A673 (cell line): ENCODE measurements around the gene GARRE1. TPM values are rescaled to one million over a fixed set of nuclear protein-coding genes. Genes with fewer than 3 reads are reported as not detected.

ENCODE experiments used
- BruUV-seq: library from RNA; stranded (reverse); fragments of 400-500 nt; replicated peaks from 2 replicates; lab custom pipeline; 2021; lab: Mats Ljungman, UMichigan
- CTCF ChIA-PET: fragments of 300-600 bp; sonication (Branson Sonifier 250); formaldehyde crosslinking; loops from one replicate; lab custom pipeline; 2022; ENCODE audit warnings: antibody characterized with exemption; lab: Charles Lee
- POLR2A ChIA-PET: fragments of 300-600 bp; sonication (Branson Sonifier 250); formaldehyde crosslinking; loops from one replicate; lab custom pipeline; 2022; ENCODE audit warnings: antibody characterized with exemption; ENCODE audit not compliant: low non-redundant PET; lab: Charles Lee
- DNase-seq: peaks from one replicate; pipeline ENCODE4 v3.0.0-alpha.2; 2015; ENCODE audit warnings: low spot score
- H3K27ac ChIP-seq: fragments of 200-600 bp; sonication (generic); 2 replicates; pipeline ENCODE4 v1.5.1; 2016; ENCODE audit warnings: mixed run types, low read depth, mild to moderate bottlenecking, mixed read lengths, antibody characterized with exemption, low read length; ENCODE audit not compliant: poor library complexity, severe bottlenecking
- H3K27me3 ChIP-seq: fragments of 200-600 bp; sonication (generic); replicated peaks from 2 replicates; pipeline ENCODE4 v1.6.1; 2017; ENCODE audit warnings: mixed run types, low read depth, mild to moderate bottlenecking, mixed read lengths, antibody characterized with exemption, low read length; ENCODE audit not compliant: insufficient read depth, poor library complexity
- H3K36me3 ChIP-seq: fragments of 200-600 bp; sonication (generic); 2 replicates; pipeline ENCODE4 v1.6.1; 2016; ENCODE audit warnings: mixed run types, mild to moderate bottlenecking, mixed read lengths, antibody characterized with exemption, low read length; ENCODE audit not compliant: insufficient read depth, poor library complexity, severe bottlenecking
- H3K4me1 ChIP-seq: fragments of 200-600 bp; sonication (generic); 2 replicates; pipeline ENCODE4 v1.6.1; 2017; ENCODE audit warnings: mixed run types, mild to moderate bottlenecking, mixed read lengths, antibody characterized with exemption, low read length; ENCODE audit not compliant: insufficient read depth, poor library complexity, severe bottlenecking
- H3K4me3 ChIP-seq: fragments of 200-600 bp; sonication (generic); 2 replicates; pipeline ENCODE4 v1.5.1; 2016; ENCODE audit warnings: low read depth, mixed run types, mild to moderate bottlenecking, mixed read lengths, low read length; ENCODE audit not compliant: poor library complexity, severe bottlenecking
- H3K9me3 ChIP-seq: fragments of 200-600 bp; sonication (generic); 2 replicates; pipeline ENCODE4 v1.6.1; 2016; ENCODE audit warnings: mixed run types, low read depth, mild to moderate bottlenecking, mixed read lengths, antibody characterized with exemption, low read length; ENCODE audit not compliant: poor library complexity, severe bottlenecking
- EZH2 ChIP-seq: fragments of 200-600 bp; sonication (generic); IDR thresholded peaks from 2 replicates; pipeline ENCODE4 v1.6.1; 2017; ENCODE audit warnings: borderline replicate concordance, low read depth, mild to moderate bottlenecking, mixed read lengths, antibody characterized with exemption, low read length; ENCODE audit not compliant: poor library complexity, severe bottlenecking
- intact Hi-C: fragments of 100-400 bp; cut with micrococcal nuclease; formaldehyde crosslinking; loops from one replicate; pipeline ENCODE4 v1.10.0; 2022; ENCODE audit not compliant: unreplicated experiment
- total RNA-seq: library from RNA; stranded (reverse); gene quantifications from 2 replicates; pipeline ENCODE4 v1.2.3, GENCODE V29; 2021
- TF ChIP-seq, protein P1 (sequence below): fragments of 300-800, 200-600 bp; sonication (generic); conservative IDR thresholded peaks from 2 replicates; pipeline ENCODE4 v1.5.1; 2017; ENCODE audit warnings: low read depth, mild to moderate bottlenecking, antibody characterized with exemption, low read length, moderate library complexity, mixed read lengths

Gene GARRE1
- total RNA-seq, 1 experiment from 2014 or later, result 21.0 TPM

- DNase-seq, result no peak
- Histone ChIP-seq H3K27ac (no peak overlapping the region), H3K4me1 (no peaks in the 10 kb centered on the region), H3K36me3 (peaks cover 56% of the 10 kb centered on the region), H3K4me3 (no peak overlapping the region), H3K9me3 (no peaks in the 10 kb centered on the region), H3K27me3 (no peaks in the 10 kb centered on the region)
- ChIA-PET CTCF (interaction anchor here (0.6 kb wide), 1 partner anchor 703 kb away, joined by 6 read pairs; no protein-coding TSS in a partner anchor), POLR2A (no interaction called here)
- BruUV-seq, result no TSS peak
- TF ChIP-seq EZH2, result no peak
- TF ChIP-seq, protein P1, sequence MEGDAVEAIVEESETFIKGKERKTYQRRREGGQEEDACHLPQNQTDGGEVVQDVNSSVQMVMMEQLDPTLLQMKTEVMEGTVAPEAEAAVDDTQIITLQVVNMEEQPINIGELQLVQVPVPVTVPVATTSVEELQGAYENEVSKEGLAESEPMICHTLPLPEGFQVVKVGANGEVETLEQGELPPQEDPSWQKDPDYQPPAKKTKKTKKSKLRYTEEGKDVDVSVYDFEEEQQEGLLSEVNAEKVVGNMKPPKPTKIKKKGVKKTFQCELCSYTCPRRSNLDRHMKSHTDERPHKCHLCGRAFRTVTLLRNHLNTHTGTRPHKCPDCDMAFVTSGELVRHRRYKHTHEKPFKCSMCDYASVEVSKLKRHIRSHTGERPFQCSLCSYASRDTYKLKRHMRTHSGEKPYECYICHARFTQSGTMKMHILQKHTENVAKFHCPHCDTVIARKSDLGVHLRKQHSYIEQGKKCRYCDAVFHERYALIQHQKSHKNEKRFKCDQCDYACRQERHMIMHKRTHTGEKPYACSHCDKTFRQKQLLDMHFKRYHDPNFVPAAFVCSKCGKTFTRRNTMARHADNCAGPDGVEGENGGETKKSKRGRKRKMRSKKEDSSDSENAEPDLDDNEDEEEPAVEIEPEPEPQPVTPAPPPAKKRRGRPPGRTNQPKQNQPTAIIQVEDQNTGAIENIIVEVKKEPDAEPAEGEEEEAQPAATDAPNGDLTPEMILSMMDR, result no peak
- intact Hi-C loops, result no loop called here
Observed at GRCh38 chr19:34229721-34230120, 24.6 kb upstream of the GARRE1 start.

- H3K36me3 ChIP-seq, result peaks cover 45% of the 10 kb centered on the region
- H3K4me3 ChIP-seq, result no peak overlapping the region
- H3K9me3 ChIP-seq, result no peaks in the 10 kb centered on the region
- DNase-seq, result no peak
- H3K27ac ChIP-seq, result no peak overlapping the region
- TF ChIP-seq EZH2, result no peak
- TF ChIP-seq, protein P1, result no peak
- H3K4me1 ChIP-seq, result no peaks in the 10 kb centered on the region
- H3K27me3 ChIP-seq, result no peaks in the 10 kb centered on the region
- no TSS peak for BruUV-seq
- ChIA-PET POLR2A (no interaction called here), CTCF (no interaction called here)
- intact Hi-C loops, result no loop called here
Observed at GRCh38 chr19:34230820-34231219, 23.5 kb upstream of the GARRE1 start.

- Histone ChIP-seq H3K27ac (no peak overlapping the region), H3K9me3 (no peaks in the 10 kb centered on the region), H3K4me1 (no peaks in the 10 kb centered on the region), H3K27me3 (no peaks in the 10 kb centered on the region), H3K36me3 (peaks cover 40% of the 10 kb centered on the region), H3K4me3 (no peak overlapping the region)
- intact Hi-C loops, result no loop called here
- CTCF ChIA-PET, result no interaction called here
- no peak for TF ChIP-seq EZH2
- TF ChIP-seq, protein P1, result no peak
- POLR2A ChIA-PET, result no interaction called here
- no TSS peak for BruUV-seq
- DNase-seq, result no peak
Observed at GRCh38 chr19:34231439-34231838, 22.9 kb upstream of the GARRE1 start.
